ENCODE results near the gene CSTPP1.

DNA sequence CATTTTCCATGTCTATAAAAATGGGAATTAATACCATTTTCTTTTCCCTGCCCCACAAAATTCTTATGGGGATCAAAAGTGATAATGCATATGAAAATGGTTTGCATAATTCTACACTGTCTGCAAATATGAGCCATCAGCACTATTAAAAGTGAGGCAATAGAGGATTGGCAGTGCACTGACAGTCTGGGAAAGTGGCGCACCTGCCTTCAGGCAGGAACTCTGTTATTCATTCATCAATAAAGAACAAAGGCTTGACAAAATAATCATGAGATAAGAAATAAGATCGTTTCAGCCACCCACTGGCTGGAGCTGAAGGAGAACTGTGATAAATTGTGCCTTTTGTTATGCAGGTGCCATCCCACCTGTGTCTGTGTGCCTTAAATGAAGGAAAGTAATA lies 190.7 kb downstream of the CSTPP1 start:
- TF ChIP-seq CTCF (IDR thresholded peaks at IDR 0.05; ENCODE audit: low read depth, low read length, poor library complexity, severe bottlenecking), result no peak
- TF ChIP-seq EZH2phosphoT487 (IDR thresholded peaks at IDR 0.05; ENCODE audit: borderline replicate concordance, low read length), result no peak

Data from DOHH2 (cell line).